Stimulated activated CD4-positive, alpha-beta T cell treated with anti-CD3 and anti-CD28 coated beads, Interleukin-15, amount 100 ng/mL, for 24 hours (primary cell): ENCODE data around the gene TP53TG3E.
"Not testable (repeated sequence)": the region's sequence is repeated elsewhere in the genome, so short reads cannot be mapped to it uniquely, and the experiment has no call there.

Source experiments
- DNase-seq: peaks from one replicate; pipeline ENCODE4 v3.0.0-alpha.2; 2020

TP53TG3E gene

GRCh38 chr16:33304006-33304405 is at the start of gene TP53TG3E:
TSS of gene TP53TG3E (plus strand) at chr16:33304306. CDS start at chr16:33304374, 68 bp downstream.
- not testable (repeated sequence) for DNase-seq

- peak; percentile 34 for DNase-seq
Measured at GRCh38 chr16:33336226-33337012, 32.3 kb downstream of the TP53TG3E start.

- DNase-seq: peak; percentile 36
Measured at GRCh38 chr16:33337627-33338542, 33.8 kb downstream of the TP53TG3E start.

GRCh38 chr16:33338543-33338951 is 34.4 kb downstream of the TP53TG3E start:
- DNase-seq: peak; percentile 19

- peak; percentile 37 for DNase-seq
Measured at GRCh38 chr16:33339093-33340061, 35.3 kb downstream of the TP53TG3E start.
